HepG2 (cell line): ENCODE results near the gene CDKN3. TPM values are rescaled to one million over a fixed set of nuclear protein-coding genes. Genes with fewer than 3 reads are reported as not detected.

Experiments used
- ARHGAP35 ChIP-seq: sonication (generic); formaldehyde crosslinking; IDR thresholded peaks from 2 replicates; pipeline ENCODE4 v1.9.0; 2022; ENCODE audit warnings: mild to moderate bottlenecking, inconsistent platforms, moderate library complexity, missing genetic modification reagents, borderline replicate concordance
- ARNT ChIP-seq: fragments of 450-650 bp; IDR thresholded peaks from 2 replicates; pipeline ENCODE4 v1.6.1; 2017
- FOXA3 ChIP-seq: IDR thresholded peaks from 2 replicates; pipeline ENCODE4 v1.6.1; 2016; ENCODE audit warnings: missing genetic modification reagents, missing compliant biosample characterization
- KLF13 ChIP-seq: sonication (generic); formaldehyde crosslinking; IDR thresholded peaks from 2 replicates; pipeline ENCODE4 v1.4.0; 2020; ENCODE audit warnings: mild to moderate bottlenecking, missing genetic modification reagents
- MBNL3 ChIP-seq: fragments of 250-450 bp; sonication (Bioruptor Pico); conservative IDR thresholded peaks from 2 replicates; pipeline ENCODE4 v1.8.0; 2022; ENCODE audit warnings: mild to moderate bottlenecking, inconsistent platforms
- MTA3 ChIP-seq: sonication (generic); formaldehyde crosslinking; IDR thresholded peaks from 2 replicates; pipeline ENCODE4 v1.4.0; 2020; ENCODE audit warnings: missing genetic modification reagents
- MYC ChIP-seq: sonication (generic); formaldehyde crosslinking; IDR thresholded peaks from 2 replicates; pipeline ENCODE4 v1.9.0; 2021; ENCODE audit warnings: missing genetic modification reagents, borderline replicate concordance
- NFE2 ChIP-seq: sonication (generic); formaldehyde crosslinking; IDR thresholded peaks from 2 replicates; pipeline ENCODE4 v1.4.0; 2020; ENCODE audit warnings: missing genetic modification reagents
- PHF5A ChIP-seq: IDR thresholded peaks from one replicate; pipeline ENCODE4 v1.6.1; 2018; ENCODE audit warnings: low read depth, missing genetic modification reagents; ENCODE audit not compliant: unreplicated experiment
- SALL1 ChIP-seq: sonication (generic); formaldehyde crosslinking; IDR thresholded peaks from 2 replicates; pipeline ENCODE4 v1.8.0; 2022; ENCODE audit warnings: mild to moderate bottlenecking, missing genetic modification reagents
- SP140L ChIP-seq: sonication (generic); formaldehyde crosslinking; IDR thresholded peaks from 2 replicates; pipeline ENCODE4 v1.4.0; 2020; ENCODE audit warnings: missing genetic modification reagents, borderline replicate concordance
- SRSF9 ChIP-seq: fragments of 200-400 bp; formaldehyde crosslinking; IDR thresholded peaks from 2 replicates; pipeline ENCODE4 v1.6.1; 2018; ENCODE audit warnings: borderline replicate concordance, mild to moderate bottlenecking, low read depth, low read length; ENCODE audit not compliant: insufficient read depth, poor library complexity, severe bottlenecking
- TBX3 ChIP-seq: fragments of 450-650 bp; IDR thresholded peaks from 2 replicates; pipeline ENCODE4 v1.6.1; 2017; ENCODE audit warnings: antibody characterized with exemption, mild to moderate bottlenecking, inconsistent platforms, borderline replicate concordance
- TCF7 ChIP-seq: sonication (generic); IDR thresholded peaks from 2 replicates; pipeline ENCODE4 v1.6.1; 2016; ENCODE audit warnings: antibody characterized with exemption, low read depth
- TFAP4 ChIP-seq: sonication (generic); IDR thresholded peaks from 2 replicates; pipeline ENCODE4 v1.6.1; 2016; ENCODE audit warnings: low read depth, borderline replicate concordance
- YEATS4 ChIP-seq: sonication (generic); formaldehyde crosslinking; IDR thresholded peaks from 2 replicates; pipeline ENCODE4 v1.4.0; 2020; ENCODE audit warnings: missing genetic modification reagents, borderline replicate concordance
- ZFP1 ChIP-seq: IDR thresholded peaks from 2 replicates; pipeline ENCODE4 v1.6.1; 2016
- ZMYM2 ChIP-seq: sonication (generic); formaldehyde crosslinking; IDR thresholded peaks from 2 replicates; pipeline ENCODE4 v1.8.0; 2022; ENCODE audit warnings: mild to moderate bottlenecking, missing genetic modification reagents
- ZNF205 ChIP-seq: IDR thresholded peaks from 2 replicates; pipeline ENCODE4 v1.6.1; 2018; ENCODE audit warnings: missing biosample characterization, missing genetic modification reagents
- ZNF256 ChIP-seq: sonication (generic); formaldehyde crosslinking; conservative IDR thresholded peaks from 2 replicates; pipeline ENCODE4 v1.4.0; 2020; ENCODE audit warnings: missing genetic modification reagents
- ZNF75D ChIP-seq: sonication (generic); formaldehyde crosslinking; IDR thresholded peaks from 2 replicates; pipeline ENCODE4 v1.8.1; 2023; ENCODE audit warnings: missing genetic modification reagents, mild to moderate bottlenecking, borderline replicate concordance
- ZNF780A ChIP-seq: sonication (generic); formaldehyde crosslinking; IDR thresholded peaks from 2 replicates; pipeline ENCODE4 v1.8.0; 2022; ENCODE audit warnings: mild to moderate bottlenecking, missing genetic modification reagents, moderate library complexity
- ZNF891 ChIP-seq: sonication (generic); formaldehyde crosslinking; IDR thresholded peaks from 2 replicates; pipeline ENCODE4 v1.5.0; 2020; ENCODE audit warnings: mild to moderate bottlenecking, missing genetic modification reagents
- polyA plus RNA-seq, 8 experiments: library from polyadenylated mRNA; depleted of rRNA in 3 of 8; stranded (reverse) in 7 of 8; unstranded in 1 of 8; fragments of >200 nt; fragmentation: Illumina TruSeq in 4 of 8; extraction: Trizol in 4 of 8; gene quantifications; 2 replicates each; pipeline versions ENCODE4 v1.2.1 to v1.2.3, GENCODE V29; 2011 to 2016; ENCODE audit warnings: low read depth in 4 of 8, missing spikeins in 1 of 8, mixed read lengths in 1 of 8; ENCODE audit not compliant: insufficient read depth in 1 of 8
- total RNA-seq, 5 experiments: library from RNA; depleted of rRNA; stranded (reverse); fragments of >200 nt; fragmentation: Illumina TruSeq; extraction: Trizol; gene quantifications; 2 replicates each; pipeline ENCODE4 v1.2.3, GENCODE V29; 2016; ENCODE audit warnings: low read depth in 1 of 5
- TF ChIP-seq, protein P1 (sequence below): sonication (generic); formaldehyde crosslinking; IDR thresholded peaks from 2 replicates; pipeline ENCODE4 v1.4.0; 2020; ENCODE audit warnings: missing genetic modification reagents
- TF ChIP-seq, protein P2 (sequence below), 2 experiments: fragments of 450-650 bp in 1 of 2; sonication (generic) in 1 of 2; formaldehyde crosslinking; IDR thresholded peaks; 2 replicates each; pipeline versions ENCODE4 v1.5.0 to v1.8.0; 2020 to 2022; ENCODE audit warnings: mild to moderate bottlenecking in 1 of 2, missing genetic modification reagents in 1 of 2
- TF ChIP-seq, protein P3 (sequence below): sonication (generic); formaldehyde crosslinking; IDR thresholded peaks from 2 replicates; pipeline ENCODE4 v1.9.0; 2022; ENCODE audit warnings: low read depth, missing genetic modification reagents

The CDKN3 gene
- total and polyA plus RNA-seq, 2 of the 13 experiments (the other 11 are each of a cell fraction or from before 2014, with no cell fraction given) = 63.0 to 88.9 TPM

GRCh38 chr14:54354096-54354495 lies 42.7 kb upstream of the CDKN3 start (continued):
- TF ChIP-seq SP140L (CRISPR knock-in tag) (no peak), MTA3 (no peak), ZNF205 (peak; percentile 94), ZMYM2 (CRISPR knock-in tag) (peak; percentile 73; the same call in 1 of the 2 replicates), ZNF891 (CRISPR knock-in tag) (no peak), SALL1 (CRISPR knock-in tag) (peak; percentile 98), TCF7 (peak; percentile 90), ARHGAP35 (CRISPR knock-in tag) (no peak), ZNF75D (no peak), MYC (no peak), YEATS4 (CRISPR knock-in tag) (peak; percentile 19; the same call in 1 of the 2 replicates), ZNF256 (CRISPR knock-in tag) (no peak), ZNF780A (CRISPR knock-in tag) (no peak), KLF13 (CRISPR knock-in tag) (no peak), ZFP1 (CRISPR knock-in tag) (peak; percentile 92; the same call in 1 of the 2 replicates), NFE2 (CRISPR knock-in tag) (no peak), PHF5A (CRISPR knock-in tag) (peak; percentile 98), SRSF9 (no peak), MBNL3 (CRISPR knock-in tag) (no peak), TBX3 (peak; percentile 71; the same call in 1 of the 2 replicates), ARNT (no peak), FOXA3 (CRISPR knock-in tag) (peak; percentile 95), TFAP4 (peak; percentile 95)
- TF ChIP-seq, protein P1, sequence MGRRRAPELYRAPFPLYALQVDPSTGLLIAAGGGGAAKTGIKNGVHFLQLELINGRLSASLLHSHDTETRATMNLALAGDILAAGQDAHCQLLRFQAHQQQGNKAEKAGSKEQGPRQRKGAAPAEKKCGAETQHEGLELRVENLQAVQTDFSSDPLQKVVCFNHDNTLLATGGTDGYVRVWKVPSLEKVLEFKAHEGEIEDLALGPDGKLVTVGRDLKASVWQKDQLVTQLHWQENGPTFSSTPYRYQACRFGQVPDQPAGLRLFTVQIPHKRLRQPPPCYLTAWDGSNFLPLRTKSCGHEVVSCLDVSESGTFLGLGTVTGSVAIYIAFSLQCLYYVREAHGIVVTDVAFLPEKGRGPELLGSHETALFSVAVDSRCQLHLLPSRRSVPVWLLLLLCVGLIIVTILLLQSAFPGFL (CRISPR knock-in tag) = no peak
- TF ChIP-seq, protein P2, sequence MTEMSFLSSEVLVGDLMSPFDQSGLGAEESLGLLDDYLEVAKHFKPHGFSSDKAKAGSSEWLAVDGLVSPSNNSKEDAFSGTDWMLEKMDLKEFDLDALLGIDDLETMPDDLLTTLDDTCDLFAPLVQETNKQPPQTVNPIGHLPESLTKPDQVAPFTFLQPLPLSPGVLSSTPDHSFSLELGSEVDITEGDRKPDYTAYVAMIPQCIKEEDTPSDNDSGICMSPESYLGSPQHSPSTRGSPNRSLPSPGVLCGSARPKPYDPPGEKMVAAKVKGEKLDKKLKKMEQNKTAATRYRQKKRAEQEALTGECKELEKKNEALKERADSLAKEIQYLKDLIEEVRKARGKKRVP (CRISPR knock-in tag; IDR thresholded peaks at IDR 0.05) = peak in 1 of 2 experiments; percentile 84; a peak in 2 of 4 replicates
- TF ChIP-seq, protein P3, sequence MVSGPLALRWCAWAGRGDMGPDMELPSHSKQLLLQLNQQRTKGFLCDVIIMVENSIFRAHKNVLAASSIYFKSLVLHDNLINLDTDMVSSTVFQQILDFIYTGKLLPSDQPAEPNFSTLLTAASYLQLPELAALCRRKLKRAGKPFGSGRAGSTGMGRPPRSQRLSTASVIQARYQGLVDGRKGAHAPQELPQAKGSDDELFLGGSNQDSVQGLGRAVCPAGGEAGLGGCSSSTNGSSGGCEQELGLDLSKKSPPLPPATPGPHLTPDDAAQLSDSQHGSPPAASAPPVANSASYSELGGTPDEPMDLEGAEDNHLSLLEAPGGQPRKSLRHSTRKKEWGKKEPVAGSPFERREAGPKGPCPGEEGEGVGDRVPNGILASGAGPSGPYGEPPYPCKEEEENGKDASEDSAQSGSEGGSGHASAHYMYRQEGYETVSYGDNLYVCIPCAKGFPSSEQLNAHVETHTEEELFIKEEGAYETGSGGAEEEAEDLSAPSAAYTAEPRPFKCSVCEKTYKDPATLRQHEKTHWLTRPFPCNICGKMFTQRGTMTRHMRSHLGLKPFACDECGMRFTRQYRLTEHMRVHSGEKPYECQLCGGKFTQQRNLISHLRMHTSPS = peak; percentile 88; the same call in 1 of the 2 replicates
